Measurements from ENCODE around the gene PALB2.
"Not testable (repeated sequence)": the region's sequence is repeated elsewhere in the genome, so short reads cannot be mapped to it uniquely, and the experiment has no call there.

The PALB2 gene

DNA sequence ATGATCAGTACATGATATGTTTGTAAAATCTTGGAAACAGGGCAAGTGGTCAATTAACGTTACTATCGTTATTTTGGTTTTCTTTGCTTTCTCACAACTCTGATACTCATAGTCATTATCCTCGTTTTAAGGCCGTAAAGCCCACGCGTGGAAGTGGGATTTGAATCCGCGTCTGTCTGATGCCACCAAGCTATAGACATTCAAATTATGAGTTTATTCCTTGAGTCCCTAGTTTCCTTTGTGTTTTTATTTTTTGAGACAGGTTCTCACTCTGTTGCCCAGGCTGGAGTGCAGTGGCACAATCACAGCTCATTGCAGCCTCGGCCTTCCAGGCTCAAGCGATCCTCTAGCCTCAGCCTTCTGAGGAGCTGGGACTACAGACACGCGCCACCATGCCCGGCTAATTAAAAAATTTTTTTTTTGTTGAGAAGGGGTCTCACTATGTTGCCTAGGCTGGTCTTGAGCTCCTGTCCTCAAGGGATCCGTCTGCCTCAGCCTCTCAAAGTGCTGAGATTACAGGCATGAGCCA is 1.2 kb upstream of the PALB2 start:
- DNase-seq = no peak

DNA sequence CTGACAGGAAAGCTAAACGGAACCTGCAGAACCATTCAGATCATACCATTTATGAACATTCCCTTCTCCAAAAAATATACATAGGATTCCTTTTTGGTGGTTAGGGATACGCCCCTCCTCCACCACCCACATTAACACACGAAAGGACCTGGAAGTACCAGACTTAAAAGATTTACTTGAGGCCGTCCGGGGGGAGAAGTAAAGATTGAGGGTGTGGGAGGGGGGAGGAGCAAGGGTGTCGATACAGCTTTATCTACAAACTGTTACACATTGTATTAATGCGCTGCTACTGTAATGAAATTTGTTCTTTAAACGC is 537 bp downstream of the PALB2 start:
- peak; percentile 20 for DNase-seq

DNA sequence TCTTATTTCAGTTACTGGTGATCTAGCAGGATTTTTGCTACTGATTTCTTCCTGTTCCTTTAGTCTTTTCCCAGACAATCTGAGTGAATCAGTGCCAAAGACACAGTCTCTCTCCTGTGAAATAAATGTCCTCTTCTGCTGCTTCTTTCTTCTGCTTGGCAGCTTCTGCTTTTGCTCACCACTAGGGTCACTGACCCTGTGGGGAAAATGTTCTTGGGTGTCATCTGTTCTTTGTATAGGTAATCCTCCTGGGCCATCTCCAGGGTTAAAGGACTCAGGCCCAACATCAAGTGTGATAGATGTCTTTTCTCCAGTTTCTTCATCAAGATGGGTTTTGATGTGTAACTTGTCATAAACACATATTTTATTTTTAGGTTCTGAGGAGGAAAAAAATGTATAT is 5.2 kb downstream of the PALB2 start:
- DNase-seq = no peak

DNA sequence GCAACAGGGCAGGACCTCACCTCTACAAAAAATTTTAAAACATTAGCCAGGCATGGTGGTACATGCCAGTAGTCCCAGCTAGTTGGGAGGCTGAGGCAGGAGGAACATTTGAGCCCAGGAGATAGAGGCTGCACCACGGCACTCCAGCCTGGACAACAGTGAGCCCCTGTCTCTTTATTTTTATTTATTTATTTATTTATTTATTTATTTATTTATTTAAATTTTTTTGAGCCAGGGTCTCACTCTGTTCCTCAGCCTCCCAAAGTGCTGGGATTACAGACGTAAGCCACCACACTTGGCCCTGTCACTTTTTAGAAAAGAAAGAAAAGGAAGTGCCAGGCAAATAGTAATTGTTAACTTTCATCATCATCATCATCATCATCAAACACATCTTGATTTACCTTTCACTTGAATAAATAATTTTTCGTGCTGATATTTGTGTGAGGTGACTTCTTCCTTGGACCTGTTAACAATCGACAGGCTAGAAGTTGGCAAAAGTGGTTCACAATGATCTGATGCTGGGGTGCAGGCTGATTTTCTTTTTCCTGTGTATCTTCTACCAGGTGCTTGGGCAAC is 6.6 kb downstream of the PALB2 start:
- DNase-seq = no peak

DNA sequence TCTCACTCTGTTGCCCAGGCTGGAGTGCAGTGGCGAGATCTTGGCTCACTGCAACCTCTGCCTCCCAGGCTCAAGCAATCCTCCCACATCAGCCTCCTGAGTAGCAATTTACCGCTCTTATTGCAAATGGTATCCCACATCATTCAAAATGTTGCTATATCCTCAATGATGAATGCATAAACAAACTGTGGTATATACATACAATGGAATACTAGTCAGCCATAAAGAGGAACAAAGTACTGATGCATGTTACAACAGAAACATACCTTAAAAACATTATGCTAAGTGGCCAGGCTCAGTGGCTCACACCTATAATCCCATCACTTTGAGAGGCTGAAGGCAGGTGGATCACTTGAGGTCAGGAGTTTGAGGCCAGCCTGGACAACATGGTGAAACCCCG is 9.2 kb downstream of the PALB2 start:
- not testable (repeated sequence) for DNase-seq

DNA sequence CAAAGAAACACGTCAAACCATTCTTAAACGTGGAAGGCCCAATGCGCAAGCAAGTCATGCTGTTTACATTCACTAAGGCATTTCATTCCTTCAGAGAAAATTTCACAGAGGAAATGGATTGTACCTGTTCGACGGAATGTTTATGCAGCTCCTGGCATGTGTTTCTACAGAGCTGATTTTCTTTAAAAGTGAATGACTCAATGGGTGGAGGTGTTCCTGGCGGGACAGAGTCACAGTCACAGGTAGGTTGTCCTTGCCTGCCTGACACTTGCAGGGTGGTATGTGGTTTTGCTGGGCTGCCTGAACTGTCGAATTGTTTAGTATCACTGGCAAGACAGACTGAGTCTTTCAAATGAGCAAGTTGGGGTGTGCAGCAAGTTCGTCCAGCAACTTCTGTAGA is 11.6 kb downstream of the PALB2 start:
- no peak for DNase-seq

DNA sequence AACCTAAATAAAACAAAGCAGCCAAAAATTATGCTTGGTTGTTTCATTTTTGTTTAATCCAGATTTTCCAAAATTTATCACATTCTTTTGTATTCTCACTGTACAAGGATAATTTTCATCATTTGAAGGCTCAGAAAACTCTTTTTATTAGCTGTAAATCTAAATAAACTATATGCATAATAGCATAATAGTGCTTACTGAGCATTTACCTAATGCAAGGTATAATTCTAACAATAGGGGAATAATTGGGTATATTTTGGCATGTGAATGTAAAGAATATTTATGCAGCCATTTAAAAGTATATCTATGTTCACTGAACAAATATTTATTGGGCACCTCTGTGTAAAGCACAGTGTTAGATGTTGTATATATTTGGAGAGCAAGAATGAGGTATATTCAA is 17.0 kb downstream of the PALB2 start:
- no peak for DNase-seq

DNA sequence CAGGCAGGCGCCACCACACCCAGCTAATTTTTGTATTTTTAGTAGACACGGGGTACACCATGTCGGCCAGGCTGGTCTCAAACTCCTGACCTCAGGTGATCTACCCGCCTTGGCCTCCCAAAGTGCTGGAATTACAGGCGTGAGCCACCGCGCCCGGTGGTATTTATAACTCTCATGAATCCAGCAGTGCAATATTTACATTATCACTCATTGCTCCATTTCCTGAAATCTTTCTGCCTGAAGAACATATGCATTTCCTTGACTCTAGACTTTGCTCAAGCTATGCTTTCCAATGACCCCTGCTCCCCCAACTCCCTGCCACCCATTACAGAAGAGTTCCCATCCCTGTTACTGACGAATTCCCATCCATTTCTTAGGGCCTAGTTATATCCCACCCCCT is 25.3 kb downstream of the PALB2 start:
- DNase-seq = no peak

DNA sequence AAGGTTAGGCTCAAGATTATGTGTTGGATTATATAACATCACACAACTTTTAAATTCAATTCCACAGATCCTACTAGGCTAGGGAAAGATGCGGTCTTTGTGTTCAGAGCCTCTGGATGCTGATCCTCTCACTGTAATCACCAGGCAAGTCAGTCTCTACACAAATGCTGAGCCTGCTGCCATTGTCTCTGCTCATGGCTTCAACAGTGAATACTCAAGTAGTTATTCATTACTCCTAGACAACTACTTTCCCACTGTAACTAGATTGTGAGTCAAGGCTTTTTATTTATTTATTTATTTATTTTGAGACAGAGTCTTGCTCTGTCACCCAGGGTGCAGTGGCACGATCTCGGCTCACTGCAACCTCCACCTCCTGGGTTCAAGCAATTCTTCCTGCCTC is 29.2 kb downstream of the PALB2 start:
- DNase-seq = no peak

DNA sequence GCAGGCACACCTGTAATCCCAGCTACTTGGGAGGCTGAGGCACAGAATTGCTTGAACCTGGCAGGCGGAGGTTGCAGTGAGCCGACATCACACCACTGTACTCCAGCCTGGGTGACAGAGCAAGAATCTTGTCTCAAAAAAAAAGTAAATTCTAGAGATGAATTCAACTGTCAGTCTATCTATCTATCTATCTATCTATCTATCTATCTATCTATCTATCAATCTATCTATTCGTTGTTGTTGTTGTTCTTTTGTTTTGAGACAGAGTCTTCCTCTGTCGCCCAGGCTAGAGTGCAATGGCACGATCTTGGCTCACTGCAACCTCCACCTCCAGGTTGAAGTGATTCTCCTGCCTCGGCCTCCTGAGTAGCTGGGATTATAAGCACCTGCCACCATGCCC is 30.2 kb downstream of the PALB2 start:
- DNase-seq = not testable (repeated sequence)

DNA sequence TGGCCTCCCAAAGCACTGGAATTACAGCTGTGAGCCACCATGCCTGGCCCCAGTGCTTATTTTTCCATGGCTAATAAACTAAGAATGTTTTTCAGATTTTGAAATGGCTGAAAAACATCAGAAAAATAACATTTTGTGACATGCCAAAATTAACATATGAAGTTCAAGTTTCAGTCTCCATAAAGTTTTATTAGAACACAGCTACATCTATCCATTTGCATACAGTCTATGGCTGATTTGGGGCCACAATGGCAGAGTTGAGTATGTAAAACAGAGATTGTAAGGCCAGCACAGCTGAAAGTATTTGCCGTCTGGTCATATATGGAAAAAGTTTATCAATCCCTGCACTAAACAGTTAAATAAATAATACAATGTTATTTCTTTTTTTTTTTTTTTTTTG is 31.2 kb downstream of the PALB2 start:
- DNase-seq = no peak

DNA sequence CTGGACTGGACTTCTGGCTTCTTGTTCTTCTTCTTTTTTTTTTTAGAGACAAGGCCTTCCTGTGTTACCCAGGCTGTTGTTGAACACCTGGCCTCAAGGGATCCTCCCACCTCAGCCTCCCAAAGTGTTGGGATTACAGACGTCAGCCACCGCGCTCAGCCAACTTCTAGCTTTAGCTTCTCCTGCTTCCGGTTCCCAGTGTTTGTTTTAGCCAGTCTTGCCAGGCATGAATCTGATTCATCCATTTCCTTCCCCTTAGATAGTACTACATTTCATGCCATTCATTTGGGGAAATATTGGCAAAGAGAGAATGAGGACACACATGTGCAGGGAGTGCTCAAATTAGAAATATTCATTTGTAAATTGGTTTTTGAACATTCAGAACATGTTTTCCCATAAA is 32.9 kb downstream of the PALB2 start:
- DNase-seq = no peak

DNA sequence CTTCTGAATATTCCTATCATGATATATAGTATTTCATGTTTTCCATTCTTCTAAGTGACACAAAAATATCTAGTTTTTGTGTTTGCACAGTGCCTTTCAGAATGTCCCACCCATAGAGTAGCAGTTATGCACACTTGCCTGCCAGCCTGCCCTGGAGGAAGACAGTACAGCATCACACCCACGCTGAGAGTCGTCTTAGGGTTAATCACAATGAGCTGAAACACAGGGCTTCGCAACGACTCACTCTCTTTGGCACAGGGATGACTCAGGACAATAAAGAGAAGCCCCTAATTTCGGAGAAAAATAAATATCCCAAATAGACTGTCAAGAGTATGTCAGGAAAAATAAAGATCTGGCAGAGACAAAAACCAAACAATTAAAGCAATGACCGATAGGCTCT is 33.4 kb downstream of the PALB2 start:
- DNase-seq = no peak

DNA sequence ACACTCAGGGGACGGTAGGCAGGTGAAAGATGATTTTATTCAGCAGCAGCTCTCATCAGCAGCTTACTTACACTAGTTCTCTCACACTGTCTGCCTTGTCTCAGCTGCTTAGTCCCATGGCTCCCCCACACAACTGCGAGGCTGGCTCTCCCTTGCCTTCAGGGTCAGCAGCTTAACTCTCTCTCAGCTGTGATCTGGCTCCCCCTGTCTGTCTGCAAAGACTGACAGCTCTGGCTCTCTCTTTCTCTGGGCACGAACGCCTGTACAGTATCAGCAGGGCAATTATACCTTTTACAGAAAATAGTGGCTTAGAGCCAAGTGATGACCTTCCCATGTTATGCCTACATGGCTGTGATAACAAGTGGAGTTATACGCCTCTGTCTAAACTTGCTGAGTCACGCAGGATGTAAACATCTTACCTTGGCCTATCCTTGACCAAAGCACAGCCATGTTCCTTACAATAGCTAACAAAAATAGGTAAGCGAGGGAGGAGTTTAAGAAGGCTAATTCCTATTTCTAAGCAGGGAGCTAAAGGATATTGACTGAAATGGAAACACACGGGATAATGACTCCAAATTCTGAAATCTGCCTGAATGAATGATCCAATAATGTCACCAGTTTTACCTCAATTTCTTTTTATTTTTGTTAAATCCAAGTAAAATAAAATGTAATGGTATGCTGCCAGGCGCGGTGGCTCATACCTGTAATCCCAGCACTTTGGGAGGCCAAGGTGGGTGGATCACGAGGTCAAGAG is 43.9 kb downstream of the PALB2 start:
- DNase-seq = peak; percentile 9

DNA sequence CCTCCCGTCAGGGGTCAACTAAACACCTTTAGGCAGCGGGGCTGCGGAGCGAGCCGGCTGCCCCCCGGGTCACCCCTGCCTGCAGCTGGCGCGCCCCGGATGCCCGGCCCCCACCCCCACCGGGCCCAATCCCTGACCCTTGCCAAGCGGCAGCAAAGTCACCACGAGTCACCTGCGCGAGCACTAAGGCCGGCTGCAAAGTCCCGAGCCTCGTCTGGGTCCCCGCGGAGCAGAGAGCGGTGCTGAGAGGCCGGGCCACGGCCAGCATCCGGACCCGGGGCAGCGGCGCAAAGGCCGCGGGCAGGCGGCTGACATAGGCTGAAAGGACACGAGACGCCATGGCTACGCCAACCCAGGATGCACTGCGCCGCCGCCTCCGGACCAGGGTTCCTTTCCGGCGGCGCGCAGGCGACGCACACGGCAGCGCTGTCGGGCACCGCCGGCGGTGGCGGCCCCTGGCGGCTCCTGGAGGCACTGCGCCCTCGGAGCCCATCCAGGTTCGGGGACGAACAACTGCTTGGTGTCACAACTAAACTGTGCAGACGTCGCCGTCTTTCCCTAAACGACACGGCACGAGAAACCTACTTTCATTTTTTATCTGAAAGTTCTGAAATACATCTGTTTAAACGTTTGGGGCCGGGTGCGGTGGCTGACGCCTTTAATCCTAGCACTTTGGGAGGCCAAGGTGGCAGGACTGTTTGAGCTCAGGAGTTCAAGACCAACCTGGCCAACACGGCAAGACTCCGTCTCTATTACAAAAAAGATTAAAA is 45.0 kb downstream of the PALB2 start, which contains the start of gene NDUFAB1:
Gene NDUFAB1 (minus strand): TSS at position 366 of the 770 bp plus-strand sequence. CDS start 26 bp downstream, at position 340.
- peak; percentile 91 for DNase-seq

DNA sequence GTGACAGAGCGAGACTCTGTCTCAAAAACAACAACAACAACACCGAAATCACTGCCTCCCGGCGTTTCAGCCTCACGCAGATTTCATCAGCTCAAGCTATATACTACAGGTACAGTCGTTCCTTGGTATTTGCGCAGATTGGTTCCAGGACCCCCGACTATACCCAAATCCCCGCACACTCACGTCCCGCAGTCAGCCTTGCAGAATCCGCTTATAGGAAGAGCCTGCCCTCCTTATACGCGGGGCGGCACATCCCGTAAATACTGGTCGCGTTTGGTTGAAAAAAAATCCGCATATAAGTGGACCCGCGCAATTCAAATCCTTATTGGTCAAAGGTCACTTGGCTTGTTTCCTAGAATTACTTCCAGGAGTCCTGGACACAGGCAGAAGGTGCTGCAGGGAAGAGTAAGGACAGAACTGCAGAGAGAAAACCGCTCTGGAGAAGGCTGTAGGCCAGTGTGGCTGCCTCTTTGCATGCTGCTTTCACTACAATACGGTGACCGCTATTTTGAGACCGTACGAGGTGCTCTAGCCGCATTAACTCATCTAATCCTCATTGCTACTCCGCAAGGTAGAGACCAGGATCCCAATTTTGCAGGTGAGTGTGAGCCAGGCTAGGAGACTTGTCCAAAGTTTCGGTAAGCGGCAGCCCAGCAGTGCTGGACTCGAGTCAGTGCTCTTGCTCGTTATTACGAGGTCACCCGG is 45.7 kb downstream of the PALB2 start:
- no peak for DNase-seq

DNA sequence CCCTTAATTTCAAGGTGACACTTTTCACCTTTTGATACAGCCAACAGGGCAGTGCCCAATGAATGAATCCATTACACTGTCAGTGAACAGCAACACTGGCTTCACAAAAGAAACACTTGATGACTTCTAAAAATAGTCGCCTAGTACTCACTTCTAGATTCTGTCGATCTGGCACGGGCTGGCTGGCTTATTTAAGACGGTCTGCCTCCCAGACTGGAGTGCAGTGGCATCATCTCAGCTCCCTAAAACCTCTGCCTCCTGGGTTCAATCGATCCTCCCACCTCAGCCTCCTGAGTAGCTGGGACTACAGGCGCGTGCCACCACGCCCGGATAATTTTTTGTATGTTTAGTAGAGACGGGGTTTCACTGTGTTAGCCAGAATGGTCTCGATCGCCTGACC is 46.9 kb downstream of the PALB2 start:
- no peak for DNase-seq

DNA sequence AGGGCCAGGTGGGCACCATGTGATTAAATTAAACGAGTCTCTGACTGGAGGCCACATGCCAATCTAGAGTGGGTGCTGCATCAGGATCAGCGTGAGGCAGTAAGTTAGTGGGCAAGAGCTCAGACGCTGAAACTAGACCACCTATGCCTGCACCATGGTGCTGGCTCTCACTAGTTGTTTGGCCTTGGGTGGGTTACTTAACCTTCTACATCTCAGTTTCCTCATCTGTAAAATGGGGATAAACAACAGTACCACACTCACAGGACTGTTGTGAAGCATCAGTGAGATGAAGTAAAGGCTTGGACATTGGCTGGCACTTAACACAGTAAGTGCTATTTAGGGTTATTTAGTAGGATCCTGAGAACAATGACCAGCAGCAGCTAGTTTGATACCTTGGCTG is 50.9 kb downstream of the PALB2 start:
- DNase-seq = no peak

DNA sequence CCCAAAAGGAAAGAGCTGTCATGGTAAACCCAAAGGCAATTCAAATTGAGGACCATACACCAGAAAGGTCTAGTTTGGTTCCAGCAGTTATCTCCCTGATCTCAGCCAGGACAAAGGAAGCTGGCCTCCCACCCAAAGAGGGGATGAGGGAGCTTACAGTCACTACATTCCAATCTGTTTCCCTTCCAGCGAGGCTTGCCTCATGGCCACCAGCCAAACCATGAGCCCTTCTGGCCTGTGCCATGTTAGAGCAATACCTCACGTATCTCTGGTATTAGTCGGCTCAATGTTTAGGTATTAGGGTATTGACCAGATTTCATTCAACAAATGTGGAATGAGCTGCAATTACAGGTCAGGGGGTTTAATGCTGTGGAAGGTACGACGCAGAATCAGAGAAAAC is 53.4 kb downstream of the PALB2 start:
- DNase-seq = no peak

DNA sequence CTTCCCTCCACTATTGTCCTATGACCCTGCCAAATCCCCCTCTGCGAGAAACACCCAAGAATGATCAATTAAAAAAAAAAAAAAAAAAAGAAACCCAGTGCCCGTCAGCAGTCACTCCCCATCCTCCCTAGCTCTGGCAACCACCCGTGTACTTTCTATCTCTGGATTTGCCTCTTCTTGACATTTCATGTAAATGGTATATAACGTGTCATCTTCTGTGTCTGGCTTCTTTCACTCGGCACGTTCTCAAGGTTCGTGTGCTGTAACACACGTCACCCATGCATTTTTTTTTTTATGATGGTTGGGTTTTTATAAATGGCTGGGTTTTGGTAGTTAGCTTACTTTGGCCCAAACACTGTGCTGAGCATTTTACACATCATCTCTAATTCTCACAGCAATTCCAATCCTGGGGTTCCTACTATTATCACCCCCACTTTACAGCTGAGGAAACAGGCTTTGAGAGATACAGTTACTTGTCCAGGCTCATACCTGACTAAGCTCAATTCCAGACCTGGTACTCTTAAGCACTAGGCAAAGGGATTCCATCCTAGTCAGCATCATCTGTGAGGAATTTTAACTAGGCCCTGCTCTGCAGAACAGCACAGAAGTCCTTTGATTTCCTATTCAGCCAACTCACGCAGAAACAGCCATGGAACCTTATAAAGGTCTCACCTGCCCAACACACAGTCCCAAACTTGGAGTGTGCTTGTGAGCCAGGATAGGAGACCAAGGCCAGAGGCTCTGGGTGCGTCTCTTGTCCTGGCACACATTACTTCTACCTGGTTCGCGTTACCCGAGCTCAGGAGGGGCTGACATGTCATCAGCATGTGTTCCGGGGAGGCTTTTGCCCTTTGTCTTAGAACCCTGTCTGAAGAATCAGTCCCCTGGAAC is 56.7 kb downstream of the PALB2 start:
- no peak for DNase-seq

DNA sequence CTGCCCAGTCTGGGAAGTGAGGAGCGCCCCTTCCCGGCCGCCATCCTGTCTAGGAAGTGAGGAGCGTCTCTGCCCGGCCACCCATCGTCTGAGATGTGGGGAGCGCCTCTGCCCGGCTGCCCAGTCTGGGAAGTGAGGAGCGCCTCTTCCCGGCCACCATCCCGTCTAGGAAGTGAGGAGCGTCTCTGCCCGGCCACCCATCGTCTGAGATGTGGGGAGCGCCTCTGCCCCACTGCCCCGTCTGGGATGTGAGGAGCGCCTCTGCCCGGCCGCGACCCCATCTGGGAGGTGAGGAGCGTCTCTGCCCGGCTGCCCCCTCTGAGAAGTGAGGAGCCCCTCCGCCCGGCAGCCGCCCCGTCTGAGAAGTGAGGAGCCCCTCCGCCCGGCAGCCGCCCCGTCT is 57.8 kb downstream of the PALB2 start:
- not testable (repeated sequence) for DNase-seq

DNA sequence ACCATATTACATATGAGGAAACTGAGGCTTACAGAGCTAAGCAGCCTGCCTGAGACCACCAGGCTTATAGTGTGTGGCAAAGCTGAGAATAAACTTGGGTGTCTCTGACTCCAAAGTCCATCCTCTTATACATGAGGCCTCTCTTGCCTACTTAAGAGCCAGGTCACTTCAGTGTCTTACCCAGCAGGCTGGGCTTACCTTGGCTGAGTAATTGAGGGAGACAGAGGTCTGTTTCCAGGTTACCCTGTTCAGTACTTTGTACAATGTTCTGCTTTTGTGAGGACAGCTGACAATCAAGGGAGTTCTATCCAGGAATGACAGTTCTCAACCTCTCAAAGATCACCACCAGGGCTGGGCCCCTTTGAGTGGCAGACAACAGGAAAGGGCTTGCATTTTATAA is 59.3 kb downstream of the PALB2 start:
- no peak for DNase-seq

Measured in stimulated activated CD4-positive, alpha-beta T cell treated with anti-CD3 and anti-CD28 coated beads, Interleukin-4, amount 100 ng/mL, for 24 hours (primary cell).